Activated CD4-positive, CD25-positive, alpha-beta regulatory T cell treated with anti-CD3 and anti-CD28 coated beads, Interleukin-2, amount 50 U/mL, for 16 hours (primary cell): ENCODE results near the gene CCN5.
A peak's percentile ranks its signal among the peaks of the same experiment; 100 is the strongest.
"Not testable (repeated sequence)": the region's sequence is repeated elsewhere in the genome, so short reads cannot be mapped to it uniquely, and the experiment has no call there.

Source experiments
- DNase-seq: peaks from one replicate; pipeline ENCODE4 v3.0.0-alpha.2; 2020; ENCODE audit warnings: low read depth, low spot score

Gene CCN5, protein sequence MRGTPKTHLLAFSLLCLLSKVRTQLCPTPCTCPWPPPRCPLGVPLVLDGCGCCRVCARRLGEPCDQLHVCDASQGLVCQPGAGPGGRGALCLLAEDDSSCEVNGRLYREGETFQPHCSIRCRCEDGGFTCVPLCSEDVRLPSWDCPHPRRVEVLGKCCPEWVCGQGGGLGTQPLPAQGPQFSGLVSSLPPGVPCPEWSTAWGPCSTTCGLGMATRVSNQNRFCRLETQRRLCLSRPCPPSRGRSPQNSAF

GRCh38 chr20:44714701-44715498 lies at the start of gene CCN5:
TSS of gene CCN5 (plus strand) at chr20:44715369. CDS start at chr20:44715391, 22 bp downstream.
- no peak for DNase-seq

- no peak for DNase-seq
These were observed 49.1 kb upstream of the CCN5 start for GRCh38 chr20:44666066-44666465.

DNA sequence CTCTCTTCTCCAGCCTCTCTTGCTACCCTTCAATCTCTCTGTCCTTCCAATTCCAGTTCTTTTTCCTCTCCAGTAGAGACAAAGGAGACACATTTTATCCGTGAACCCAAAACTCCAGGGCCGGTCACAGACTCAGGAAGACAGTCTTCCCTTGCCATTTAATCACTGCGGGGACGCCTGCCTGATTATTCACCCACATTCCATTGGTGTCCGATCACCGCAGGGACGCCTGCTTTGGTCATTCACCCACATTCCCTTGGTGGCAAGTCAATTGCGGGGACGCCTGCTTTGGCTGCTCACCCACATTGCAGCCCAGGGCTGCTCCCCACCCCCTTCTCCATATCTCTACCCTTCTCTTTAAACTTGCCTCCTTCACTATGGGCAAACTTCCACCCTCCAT lies 44.3 kb upstream of the CCN5 start:
- DNase-seq = not testable (repeated sequence)

GRCh38 chr20:44671541-44671940 lies 43.6 kb upstream of the CCN5 start:
- peak; percentile 31 for DNase-seq

GRCh38 chr20:44672318-44672902 lies 42.8 kb upstream of the CCN5 start:
- not testable (repeated sequence) for DNase-seq

GRCh38 chr20:44678242-44678641 lies 36.9 kb upstream of the CCN5 start:
- DNase-seq = no peak

DNA sequence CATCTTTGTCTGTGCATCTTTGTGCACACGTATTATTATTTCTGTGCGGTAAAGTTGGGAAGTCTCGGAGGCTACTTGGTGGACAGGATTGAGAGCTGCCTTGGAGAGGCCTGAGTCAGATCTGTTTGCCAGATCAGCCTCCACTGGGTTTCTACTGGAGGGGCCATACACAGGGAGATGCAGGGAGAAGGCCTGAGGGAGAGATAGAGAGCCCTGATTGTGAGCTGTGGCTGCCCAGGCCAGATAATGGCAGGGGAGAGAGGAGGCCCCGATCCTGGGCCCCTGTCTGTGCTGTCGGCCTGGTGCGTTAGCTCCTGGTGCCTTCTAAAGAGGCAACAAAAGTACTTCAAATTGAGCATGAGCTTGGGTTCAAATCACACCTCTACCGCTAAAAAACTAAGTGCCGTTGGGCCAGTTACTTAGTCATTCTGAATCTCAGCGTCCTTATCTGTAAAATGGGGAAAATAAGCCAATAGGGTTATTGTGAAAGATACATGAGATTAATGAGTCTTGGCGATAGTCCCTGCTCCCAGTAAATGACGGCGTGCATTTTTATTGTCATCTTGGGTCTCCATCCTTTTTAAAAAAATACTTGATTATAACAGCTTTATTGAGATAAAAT lies 36.1 kb upstream of the CCN5 start:
- no peak for DNase-seq

GRCh38 chr20:44681796-44682566 lies 33.2 kb upstream of the CCN5 start:
- DNase-seq = no peak

- peak; percentile 6 for DNase-seq
These were observed 31.7 kb upstream of the CCN5 start for GRCh38 chr20:44683263-44684046.

DNA sequence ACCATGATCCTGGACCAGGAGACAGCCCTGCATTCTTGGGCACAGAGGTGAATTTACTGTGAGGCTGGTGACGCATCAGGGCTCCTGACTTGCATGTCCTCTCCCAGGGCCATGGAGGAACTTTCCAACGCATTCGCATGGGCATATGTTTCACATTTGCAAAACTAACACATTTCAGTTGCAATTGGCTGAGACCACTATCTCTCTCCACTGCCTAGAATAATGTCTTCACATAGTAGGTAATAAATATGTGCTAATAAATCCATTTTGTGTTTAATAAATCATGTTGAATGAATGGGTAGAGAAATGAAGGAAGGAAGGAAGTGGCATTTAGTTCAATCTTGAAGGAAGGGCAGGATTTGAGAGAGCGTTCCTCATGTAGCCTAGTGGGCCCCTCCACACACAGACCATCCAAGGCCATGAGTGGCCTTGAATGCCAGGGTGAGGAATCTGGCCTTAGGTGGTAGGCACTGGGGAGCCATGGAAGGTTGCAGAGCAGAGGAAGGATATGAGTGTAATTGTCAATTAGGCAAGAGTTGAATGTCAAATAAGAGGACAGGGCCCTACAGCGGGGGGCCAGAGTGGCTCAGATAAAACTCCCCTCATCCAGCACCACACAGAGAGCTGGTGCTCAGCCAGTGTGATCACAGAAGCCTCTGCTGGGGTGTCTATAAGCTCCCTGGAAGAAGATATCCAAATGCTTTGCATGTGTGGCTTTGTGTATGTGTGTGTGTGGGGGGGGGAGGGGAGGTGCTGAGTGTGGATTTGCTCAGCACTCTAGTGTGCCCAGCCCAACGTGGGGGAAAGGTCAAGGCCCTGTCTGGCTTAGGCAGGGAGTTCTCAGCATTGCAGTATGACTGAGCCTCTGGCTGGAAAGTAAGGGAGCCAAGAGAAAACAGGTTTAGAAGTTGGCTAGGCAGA lies 30.9 kb upstream of the CCN5 start:
- DNase-seq = no peak

- DNase-seq = no peak
These were observed 28.2 kb upstream of the CCN5 start for GRCh38 chr20:44686934-44687333.

DNA sequence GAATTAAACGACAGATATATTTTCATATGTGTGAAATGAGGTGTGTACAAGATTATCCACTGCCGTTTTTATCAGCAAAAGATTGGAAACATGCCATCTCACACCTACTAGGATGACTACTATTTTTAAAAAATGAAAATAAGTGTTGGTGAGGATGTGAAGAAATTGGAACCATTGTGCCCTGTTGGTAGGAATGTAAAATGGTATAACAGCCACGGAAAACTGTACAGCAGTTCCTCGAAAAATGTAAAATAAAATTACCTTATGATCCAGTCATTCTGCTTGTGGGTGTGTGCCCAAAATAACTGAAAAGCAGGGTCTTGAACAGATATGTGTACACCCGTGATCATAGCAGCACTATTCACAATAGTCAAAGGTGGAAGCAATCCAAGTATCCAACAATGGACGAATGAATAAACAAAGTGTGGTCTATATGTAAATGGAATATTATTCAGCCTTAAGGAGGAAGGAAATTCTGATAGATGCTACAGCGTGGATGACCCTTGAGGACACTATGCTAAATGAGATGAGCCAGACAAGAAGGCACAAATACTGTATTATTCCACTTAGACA lies 27.0 kb upstream of the CCN5 start:
- no peak for DNase-seq

DNA sequence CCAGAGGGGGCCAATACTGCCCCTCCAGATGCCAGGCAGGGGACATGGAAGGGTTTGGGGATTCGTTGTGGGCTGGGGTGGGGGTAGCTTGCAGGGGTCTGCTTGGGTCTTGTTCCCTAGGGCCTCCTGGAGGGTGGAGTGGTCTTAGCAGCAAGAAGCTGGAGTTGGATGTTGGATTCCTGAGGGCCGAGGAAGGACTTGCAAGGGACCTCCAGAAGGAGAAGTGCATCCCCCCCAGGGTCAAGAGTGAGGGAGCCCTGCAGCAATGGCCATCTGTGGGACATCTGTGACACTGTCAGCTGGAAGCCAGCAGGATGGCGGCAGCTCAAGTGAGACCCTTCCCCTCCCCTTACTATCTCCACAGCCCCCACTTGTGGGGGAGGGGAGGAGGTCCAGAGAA lies 25.4 kb upstream of the CCN5 start:
- DNase-seq = no peak

DNA sequence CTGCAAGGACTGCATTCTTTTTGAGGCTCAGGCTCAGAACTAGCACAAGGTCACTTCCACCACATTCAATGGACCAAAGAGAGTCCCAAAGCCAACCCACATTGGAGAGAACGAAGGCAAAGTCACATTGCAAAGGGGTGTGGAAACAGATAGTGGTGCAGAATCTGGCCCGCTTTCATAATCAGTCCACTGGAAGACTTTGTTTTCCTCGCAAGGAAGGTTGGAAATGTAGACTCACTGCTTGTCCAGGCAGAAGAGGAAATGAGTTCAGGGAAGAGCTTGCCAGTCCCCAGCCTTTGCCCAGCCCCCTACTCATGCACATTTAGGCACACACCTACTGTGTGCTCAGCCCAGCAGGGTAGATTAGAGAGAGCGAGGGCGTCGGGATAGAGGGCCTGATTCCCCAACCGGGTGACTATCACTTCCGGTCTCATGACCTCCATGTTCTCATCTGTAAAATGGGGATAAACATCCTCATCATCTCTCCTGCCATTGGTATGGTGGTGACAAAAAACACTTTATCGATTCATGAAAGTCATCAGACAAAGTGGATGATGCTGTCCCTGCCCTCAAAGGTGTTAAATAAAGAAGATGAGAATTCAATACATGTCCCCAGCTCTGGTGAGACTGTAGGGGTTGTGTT lies 24.3 kb upstream of the CCN5 start:
- DNase-seq = no peak

DNA sequence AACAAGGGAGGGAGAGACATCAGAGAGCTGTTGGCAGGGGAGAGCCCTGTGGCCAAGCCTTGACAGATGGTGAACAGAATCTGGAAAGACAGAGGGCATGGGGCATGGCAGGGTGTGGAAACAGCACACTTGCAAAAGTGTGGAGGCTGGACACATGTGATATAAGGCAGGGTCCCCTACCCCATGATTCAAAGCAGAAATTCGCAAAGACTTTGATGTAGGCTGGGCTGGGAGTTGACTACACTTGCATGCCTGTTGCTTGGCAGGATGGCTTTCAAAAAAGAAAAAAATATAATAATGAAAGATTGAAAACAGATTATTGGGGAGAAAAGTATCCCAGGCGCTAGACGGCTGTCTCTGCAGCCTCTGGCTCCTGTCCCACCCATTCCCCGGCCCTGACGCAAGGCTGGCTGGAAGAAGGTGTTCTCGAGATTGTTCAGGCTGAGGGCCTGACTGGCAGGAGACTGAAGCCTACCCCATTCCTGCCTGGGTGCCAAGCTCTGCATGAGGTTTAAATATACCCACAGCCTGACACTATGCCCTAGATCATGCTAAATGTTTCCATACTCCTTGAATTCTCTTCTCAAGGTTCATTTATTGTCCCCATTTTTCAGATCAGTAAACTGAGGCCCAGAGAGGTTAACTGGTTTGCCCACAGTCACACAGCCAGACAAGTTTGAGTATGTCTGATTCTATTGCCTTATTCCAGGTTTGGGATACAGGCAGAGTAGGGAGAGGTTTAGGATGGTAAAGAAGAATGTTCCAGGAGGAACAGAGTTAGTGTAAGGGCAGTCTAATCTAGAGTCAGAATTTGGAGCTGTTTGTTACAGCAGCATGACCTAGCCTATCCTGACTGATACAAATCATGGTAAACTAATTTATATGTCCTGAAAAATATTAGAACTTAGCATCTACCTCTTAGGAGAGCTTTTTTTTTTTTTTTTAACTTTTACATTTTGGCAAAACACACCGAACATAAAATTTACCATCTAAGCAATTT lies 23.4 kb upstream of the CCN5 start:
- no peak for DNase-seq

DNA sequence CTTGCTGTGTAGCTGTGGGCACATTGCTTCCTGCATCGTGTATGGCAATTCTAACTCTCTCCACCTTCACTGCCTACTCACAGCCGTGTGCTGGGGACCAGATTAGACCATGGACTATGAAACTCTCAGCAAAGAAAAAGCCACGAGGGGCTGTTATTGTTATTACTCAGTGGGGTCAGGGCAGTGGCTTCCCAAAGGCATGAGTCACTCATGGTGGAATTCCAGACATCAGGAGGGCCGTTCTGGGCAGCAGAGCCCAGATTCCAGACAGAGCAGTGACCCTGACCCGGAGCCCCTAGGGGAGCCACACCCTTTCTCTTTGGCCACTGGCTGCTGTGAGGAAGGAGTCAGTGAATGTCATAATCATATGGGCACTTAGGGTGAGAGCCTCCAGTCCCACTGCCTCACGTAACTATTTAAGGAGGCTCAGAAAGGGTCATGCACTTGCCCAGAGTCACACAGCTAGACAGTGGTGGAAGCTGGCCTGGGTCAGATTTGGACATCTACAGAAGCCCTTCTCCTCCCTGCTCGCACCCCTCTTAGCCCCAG lies 22.2 kb upstream of the CCN5 start:
- no peak for DNase-seq

GRCh38 chr20:44693627-44694026 lies 21.5 kb upstream of the CCN5 start:
- no peak for DNase-seq
